ENCODE measurements around the gene SSTR3.
"Not testable (repeated sequence)": the region's sequence is repeated elsewhere in the genome, so short reads cannot be mapped to it uniquely, and the experiment has no call there.

The SSTR3 gene

DNA sequence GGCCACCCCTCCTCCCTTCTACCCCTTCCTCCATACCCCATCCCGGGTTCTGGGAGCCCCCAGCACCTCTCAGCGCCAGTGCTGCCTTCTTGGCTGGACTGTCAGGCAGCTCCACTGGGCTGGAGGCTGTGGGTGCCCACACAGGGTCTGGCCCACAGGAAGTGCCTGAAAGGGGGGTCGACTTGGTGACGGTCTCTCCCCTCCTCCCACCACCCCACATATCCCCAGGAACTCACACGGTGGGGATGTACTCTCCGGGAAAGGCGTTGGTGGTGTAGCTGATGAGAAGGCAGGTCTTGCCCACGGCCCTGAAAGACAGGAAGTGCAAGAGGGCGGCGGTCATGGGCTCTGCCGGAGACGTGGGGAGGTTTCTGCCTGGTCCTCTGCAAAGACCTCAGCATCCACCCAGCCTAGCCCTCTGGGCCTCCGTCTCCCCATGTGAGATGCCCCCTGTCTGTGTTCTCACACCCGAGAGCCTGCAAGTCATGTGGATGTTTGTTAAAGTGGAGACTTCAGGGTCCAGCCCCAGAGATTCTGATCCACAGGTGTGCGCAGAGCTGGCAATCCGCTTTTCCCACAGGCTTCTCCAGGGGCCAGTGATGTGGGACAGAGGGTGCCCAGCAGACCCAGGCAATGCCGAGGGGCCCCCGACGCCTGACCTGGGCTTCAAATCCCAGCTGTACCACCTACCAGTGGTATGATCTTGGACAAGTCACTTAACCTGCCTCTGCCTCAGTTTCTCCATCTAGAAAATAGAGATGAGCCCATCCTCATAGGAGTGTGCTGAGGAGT lies 29.3 kb upstream of the SSTR3 start:
- no peak for DNase-seq

DNA sequence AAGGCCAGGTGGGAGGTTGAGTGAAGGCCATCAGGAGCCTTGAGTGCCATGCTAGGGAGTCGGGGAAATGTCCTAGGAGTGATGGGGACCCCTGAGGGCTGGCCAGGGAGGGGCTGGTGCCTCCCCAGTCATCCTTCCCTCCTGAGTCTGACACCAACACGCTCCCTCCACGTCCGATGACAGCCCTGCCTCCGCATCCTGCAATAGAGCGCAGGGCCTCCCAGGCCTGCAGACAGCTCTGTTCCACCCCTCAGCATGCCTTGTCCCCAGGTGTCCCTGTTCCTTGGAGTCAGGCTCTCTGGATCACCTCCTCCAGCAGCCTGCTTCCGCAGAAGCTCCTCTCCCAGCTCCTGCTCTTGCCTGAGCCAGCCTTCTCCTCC lies 28.7 kb upstream of the SSTR3 start:
- DNase-seq, result no peak

DNA sequence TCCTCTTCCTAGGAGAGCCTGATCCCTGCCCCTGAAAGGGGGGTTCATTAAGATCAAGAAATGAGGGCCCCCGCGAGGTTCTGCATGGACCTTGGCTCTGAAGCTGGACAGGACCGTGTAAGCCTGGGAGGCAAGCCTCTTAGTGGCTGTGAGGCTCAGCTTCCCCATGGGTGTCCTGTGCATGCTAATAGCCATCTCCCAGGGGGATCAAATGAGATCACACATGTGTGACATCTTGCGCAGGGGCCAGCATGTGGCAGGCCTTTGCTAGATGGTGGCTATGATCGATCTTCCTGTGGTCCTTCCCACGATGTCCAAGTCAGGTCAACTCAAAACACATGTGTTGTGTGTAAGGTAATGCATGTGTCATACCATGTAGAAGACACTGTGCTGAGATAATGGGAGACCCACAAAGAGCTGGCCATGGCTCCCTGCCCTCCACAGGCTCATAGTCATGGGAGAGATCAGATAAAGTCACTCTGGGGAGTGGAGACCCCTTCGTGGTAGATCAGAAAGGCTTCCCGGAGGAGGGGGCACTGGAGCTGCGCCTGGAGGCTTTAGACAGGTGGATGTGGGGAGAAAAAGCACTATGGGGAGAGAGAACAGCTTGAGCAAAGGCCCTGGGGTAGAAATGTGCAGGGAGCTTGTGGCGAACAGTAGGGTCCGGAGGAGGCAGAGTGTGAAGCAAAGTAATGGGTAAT lies 28.1 kb upstream of the SSTR3 start:
- no peak for DNase-seq

GRCh38 chr22:37239336-37240239 lies 27.3 kb upstream of the SSTR3 start:
- DNase-seq, result no peak

DNA sequence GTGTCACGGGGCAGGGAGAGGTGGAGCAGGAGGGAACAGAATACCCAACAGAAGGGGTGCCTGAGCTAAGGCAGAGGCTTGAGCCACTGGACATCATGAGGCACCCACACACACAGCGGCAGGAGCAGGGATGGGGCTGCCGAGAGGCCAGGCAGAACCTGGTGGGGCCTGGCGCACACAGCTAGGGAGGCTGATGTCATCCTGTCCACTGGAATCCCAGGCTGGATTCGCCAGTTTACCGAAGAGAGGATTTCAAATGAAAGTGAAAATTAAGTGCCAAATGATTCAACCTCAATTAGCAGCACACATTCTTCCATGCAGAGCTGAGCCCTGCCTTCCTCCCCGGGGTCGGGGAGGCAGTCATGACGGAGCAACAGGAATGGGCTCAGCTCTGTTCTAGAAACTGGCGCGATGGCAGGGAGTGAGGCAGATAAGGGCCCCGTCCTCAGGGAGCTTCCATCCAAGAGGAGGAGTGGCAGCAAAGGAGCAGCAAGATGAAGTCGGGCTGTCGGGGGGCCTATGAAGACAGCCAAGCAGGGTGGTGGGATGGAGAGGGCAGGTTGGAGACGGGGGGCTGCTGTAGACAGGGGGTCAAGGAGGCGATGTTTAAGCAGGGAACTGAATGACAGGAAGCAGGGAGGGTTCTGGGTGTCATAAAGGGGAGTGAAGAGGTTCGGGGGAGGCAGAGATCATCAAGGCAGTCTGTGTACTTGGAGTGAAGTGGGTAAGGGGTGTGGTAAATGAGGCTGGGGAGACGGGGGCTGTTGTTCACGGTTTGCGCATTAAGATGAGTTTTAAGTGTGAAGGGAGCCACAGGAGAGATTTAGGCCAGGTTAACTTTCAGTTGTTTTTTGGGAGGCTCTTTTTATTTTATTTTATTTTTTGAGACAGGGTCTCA lies 25.3 kb upstream of the SSTR3 start:
- DNase-seq, result no peak

DNA sequence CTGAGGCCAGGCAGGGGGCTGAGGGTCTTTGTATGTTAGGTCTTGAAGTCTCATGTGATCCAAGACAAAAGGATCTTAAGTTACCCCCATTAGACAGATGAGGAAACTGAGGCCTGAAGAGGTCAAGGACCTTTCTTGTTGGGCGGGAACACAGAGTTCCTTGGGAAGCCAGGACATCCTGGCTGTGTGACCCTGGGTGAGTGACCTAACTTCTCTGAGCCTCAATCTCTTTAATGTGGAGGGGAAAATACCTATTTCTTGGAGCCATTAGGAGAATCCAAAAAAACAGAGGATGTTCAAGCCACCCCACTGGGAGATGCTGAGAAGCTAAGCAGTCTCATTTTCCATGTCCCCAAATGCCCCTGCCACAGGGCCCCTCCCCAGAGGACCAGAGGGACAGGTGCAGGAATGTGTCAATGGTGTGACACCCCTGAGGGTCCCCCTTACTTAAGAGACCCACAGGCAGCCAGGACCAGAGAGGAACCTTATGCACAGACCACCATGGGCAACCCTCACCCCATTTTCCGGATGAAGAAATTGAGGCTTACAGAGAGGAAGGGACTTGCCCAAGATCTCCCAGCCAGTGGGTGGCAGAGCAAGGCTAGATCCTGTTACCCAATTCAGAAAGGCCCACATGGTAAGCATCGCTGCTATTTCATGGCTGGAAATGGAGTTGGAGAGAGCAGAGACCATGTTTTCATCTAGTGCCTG lies 23.8 kb upstream of the SSTR3 start:
- no peak for DNase-seq

DNA sequence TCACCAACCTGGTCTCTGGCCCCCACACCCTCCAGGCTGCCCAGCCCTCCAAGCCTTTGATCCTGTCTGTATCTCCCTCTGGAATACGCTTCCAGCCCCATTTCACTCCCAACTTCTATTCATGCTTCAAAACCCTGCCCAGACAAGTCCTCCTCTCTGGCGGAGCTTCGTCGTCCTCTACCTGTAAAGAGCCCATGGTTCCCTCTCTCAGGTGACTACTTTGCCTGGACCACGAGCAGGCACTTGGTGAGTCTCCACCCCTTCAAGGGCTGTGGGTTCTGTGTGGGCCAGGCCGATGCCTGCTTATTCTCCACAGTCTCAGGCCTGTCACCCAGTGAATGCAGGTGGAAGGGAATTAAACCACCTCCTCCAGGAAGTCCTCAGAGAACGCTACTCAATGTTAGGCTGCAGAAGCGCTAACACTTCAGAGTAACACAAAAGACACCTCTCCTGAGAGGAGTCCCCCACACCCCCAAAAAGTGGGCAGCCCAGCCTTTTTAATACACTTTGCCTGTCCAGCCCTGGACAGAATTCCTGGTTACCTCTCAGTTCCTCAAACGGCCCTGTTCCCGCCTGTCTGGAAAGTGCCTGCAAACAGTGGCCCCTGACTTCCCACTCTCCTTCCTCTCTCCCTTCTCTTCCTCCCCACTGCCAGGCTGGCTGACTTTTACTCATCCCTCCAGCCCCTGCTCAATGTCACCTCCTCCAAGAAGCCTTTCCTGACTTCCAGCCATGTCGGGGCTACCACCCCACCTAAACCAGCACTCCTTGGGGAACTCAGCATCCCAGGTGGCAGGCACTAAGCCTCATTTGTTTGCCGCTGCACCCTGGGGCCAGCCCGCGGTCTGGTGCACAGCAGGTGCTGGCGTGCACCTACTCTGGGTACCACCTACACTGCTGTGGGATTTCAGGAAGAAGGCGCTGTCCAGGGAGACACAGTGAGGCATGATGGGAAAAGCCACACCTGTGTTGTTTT lies 22.7 kb upstream of the SSTR3 start:
- no peak for DNase-seq

DNA sequence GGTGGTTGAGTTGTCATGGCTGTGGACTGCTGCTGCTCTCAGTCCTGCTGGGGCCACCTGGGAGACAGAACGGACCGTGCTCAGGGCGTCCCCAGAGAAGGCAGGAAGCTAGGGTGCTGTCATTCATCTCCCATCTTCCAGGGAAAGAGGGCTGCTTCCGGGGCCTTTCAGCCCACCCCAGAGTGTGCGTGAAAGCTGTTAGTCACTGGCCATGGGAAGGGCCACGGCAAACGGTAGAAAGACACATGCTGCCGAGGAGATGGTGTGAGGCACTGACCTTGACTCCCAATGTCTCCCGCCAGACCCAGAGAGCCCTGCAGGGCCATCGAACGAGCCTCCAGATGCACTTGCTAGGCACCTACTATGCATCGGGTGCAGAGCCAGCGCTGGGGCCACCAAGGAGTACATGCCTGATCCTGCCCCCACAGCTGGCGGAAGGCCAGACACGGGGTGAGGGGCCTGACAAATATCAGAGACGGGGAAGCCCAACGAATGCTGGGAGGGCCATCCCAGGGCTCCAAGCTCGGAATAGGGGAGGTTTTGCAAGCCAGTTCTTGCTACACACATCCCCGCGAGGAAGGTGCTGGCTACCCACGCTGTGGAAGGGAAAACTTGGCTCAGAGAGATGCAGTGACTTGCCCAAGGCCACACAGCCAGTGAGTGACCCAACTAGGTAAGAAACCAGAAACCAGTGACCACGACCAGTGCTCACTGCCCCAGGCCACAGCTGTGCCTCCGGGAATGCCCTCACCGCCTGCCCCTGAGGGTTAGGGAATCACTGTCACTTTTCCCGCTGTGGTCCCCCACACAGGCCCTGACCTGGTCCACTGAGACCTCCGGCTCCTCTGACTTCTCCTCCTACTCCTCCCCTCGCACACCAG lies 21.7 kb upstream of the SSTR3 start:
- no peak for DNase-seq

- DNase-seq, result not testable (repeated sequence)
These were observed 21.1 kb upstream of the SSTR3 start for GRCh38 chr22:37233371-37233750.

GRCh38 chr22:37232140-37232998 lies 20.1 kb upstream of the SSTR3 start:
- no peak for DNase-seq

- DNase-seq, result no peak
These were observed 19.3 kb upstream of the SSTR3 start for GRCh38 chr22:37231406-37232139.

DNA sequence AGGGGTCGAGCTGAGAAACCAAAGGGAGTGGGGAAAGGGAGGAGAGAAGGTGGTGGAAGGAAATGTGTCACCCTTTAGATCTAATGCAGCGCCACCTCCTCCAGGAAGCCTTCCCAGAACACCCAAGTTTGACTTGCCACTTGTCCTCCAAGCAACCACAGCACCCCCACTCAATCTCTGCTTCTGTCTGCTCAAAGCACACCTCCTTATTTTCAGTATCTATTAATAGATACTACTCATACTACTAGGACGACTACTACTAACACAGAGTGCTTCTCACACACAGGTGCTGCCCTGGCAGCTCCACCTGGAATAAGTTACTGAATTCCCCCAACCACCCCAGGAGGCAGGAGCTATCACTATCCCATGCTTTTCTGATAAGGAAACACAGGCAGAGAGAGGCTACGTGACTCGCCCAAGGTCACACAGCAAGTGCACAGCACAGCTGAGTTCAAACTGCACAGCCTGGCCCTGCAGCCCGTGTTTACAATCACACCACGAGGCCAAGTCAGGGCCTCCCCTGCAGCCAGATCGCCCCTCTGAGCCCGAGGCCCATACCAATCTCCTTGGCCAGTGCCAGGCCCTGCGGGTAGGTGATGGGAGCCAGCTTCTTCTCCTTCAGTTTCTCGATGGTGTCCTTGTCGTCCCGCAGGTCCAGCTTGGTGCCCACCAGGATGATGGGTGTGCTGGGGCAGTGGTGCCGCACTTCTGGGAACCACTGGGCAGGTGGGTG lies 18.6 kb upstream of the SSTR3 start:
- no peak for DNase-seq

- DNase-seq, result no peak
These were observed 17.8 kb upstream of the SSTR3 start for GRCh38 chr22:37229805-37230672.

DNA sequence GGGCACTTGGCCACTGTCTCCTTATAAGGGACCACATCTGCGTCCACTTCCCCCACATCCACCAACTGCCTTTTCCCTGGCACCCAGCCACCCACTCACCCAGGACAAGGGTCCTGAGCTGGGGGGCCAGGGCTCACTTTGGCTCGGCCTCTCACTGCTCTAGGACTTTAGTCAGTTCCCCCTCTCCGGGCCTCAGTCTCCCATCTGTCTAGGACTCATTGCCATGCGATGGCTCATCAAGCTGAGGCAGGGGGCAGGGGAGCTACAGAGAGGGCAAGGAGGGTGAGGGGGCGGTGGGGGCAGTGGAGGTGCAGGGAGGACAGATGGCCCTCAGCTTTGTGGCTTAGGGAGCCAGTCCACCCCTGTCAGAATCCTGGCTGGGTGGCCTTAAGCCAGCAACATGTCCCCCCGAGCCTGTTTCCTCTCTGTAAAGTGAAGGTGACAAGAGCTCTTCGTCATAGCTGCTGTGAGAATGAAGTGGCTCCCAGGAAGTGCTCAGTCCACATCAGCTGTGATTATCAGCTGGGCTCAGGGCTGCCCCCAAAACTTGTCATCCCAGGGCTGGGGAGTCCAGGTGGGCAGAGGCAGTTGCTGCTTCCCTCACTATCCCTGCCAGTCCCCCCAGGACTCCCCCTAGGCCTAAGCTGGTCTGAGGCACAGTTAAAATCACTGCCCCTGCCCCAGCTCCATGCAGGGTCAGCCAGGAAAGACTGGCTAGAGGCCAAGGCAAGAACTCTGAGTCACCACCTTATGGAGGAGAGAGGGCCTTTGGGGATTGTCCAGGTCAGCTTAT lies 16.9 kb upstream of the SSTR3 start:
- no peak for DNase-seq

Measured in NCI-H2107 (cell line).